Cardiac septum (tissue), 1 donor: Measurements from ENCODE around the gene RGL3. TPM values are rescaled to one million over a fixed set of nuclear protein-coding genes. Genes with fewer than 3 reads are reported as not detected.

ENCODE experiments used
- total RNA-seq: library from RNA; stranded (reverse); fragmentation: NEBNext Ultra II Directional; extraction: Animal tissue kit (Norgen Biotek cat#: 25700); gene quantifications from one replicate; pipeline ENCODE4 v1.2.1, GENCODE V29; 2021
- donor health status: DM: no; HTN: no; CAD: no.

RGL3 gene
- total RNA-seq, 1 donor from 2014 or later, result 5.8 TPM

Other genes starting within 250 kb of the RGL3 start
- gene KANK2, start 221.8 kb downstream of the RGL3 start, total RNA-seq, result 499 TPM
- gene ANGPTL8, start 179.7 kb downstream of the RGL3 start, total RNA-seq, result not detected
- 50.5 TPM for gene DOCK6, start 156.8 kb downstream of the RGL3 start, total RNA-seq
- not detected for gene TSPAN16, start 123.2 kb downstream of the RGL3 start, total RNA-seq
- 7.4 TPM for gene RAB3D, start 79.7 kb downstream of the RGL3 start, total RNA-seq
- 75.7 TPM for gene TMEM205, start 73.0 kb downstream of the RGL3 start, total RNA-seq
- 24.2 TPM for gene CCDC159, start 72.8 kb downstream of the RGL3 start, total RNA-seq
- 19.3 TPM for gene PLPPR2, start 63.9 kb downstream of the RGL3 start, total RNA-seq
- gene SWSAP1, start 44.6 kb downstream of the RGL3 start, total RNA-seq, result 1.3 TPM
- 5.6 TPM for gene EPOR, start 35.0 kb downstream of the RGL3 start, total RNA-seq
- 0.43 TPM for gene ODAD3, start 15.8 kb upstream of the RGL3 start, total RNA-seq
- gene PRKCSH, start 16.3 kb upstream of the RGL3 start, total RNA-seq, result 100 TPM
- gene ELAVL3, start 61.7 kb upstream of the RGL3 start, total RNA-seq, result 0.89 TPM
- 5.3 TPM for gene ZNF653, start 86.5 kb upstream of the RGL3 start, total RNA-seq
- gene ECSIT, start 109.8 kb upstream of the RGL3 start, total RNA-seq, result 92.9 TPM
- gene CNN1, start 119.5 kb upstream of the RGL3 start, total RNA-seq, result 236 TPM
- gene ELOF1, start 139.9 kb upstream of the RGL3 start, total RNA-seq, result 32.1 TPM
- 1.5 TPM for gene ACP5, start 158.3 kb upstream of the RGL3 start, total RNA-seq
- 6.4 TPM for gene ZNF627, start 178.2 kb upstream of the RGL3 start, total RNA-seq